Neural cell (in vitro differentiated cells): ENCODE measurements around the gene ACOX3. TPM values are rescaled to one million over a fixed set of nuclear protein-coding genes. Genes with fewer than 3 reads are reported as not detected.

Experiments
- H2AFZ ChIP-seq: fragments of 200-600, 300-800 bp; sonication (generic), shearing (Covaris generic); 2 replicates; pipeline ENCODE4 v1.6.0; 2014; ENCODE audit warnings: low read depth, mild to moderate bottlenecking, antibody characterized with exemption, low read length, moderate library complexity
- H3F3A ChIP-seq: fragments of 200-600 bp; shearing (Covaris generic); 2 replicates; pipeline ENCODE4 v1.6.1; 2016; ENCODE audit warnings: mild to moderate bottlenecking, moderate library complexity, mixed read lengths, antibody characterized with exemption, low read length; ENCODE audit not compliant: insufficient read depth, poor library complexity, severe bottlenecking
- H3K27ac ChIP-seq: fragments of 200-600, 300-800 bp; sonication (generic), shearing (Covaris generic); 2 replicates; pipeline ENCODE4 v1.5.1; 2014; ENCODE audit warnings: mild to moderate bottlenecking, low read length, moderate library complexity
- H3K27me3 ChIP-seq: fragments of 300-800, 200-600 bp; sonication (generic), shearing (Covaris generic); 2 replicates; pipeline ENCODE4 v1.6.0; 2014; ENCODE audit warnings: mild to moderate bottlenecking, low read depth, low read length, moderate library complexity; ENCODE audit not compliant: insufficient read depth
- H3K36me3 ChIP-seq: fragments of 300-800, 200-600 bp; sonication (generic), shearing (Covaris generic); 2 replicates; pipeline ENCODE4 v1.5.1; 2014; ENCODE audit warnings: mild to moderate bottlenecking, antibody characterized with exemption, low read length, moderate library complexity; ENCODE audit not compliant: insufficient read depth
- H3K4me2 ChIP-seq: fragments of 300-800, 200-600 bp; sonication (generic), shearing (Covaris generic); 2 replicates; pipeline ENCODE4 v1.6.0; 2014; ENCODE audit warnings: mild to moderate bottlenecking, low read length
- H3K4me3 ChIP-seq: fragments of 300-800, 200-600 bp; sonication (generic), shearing (Covaris generic); 2 replicates; pipeline ENCODE4 v1.5.1; 2014; ENCODE audit warnings: mild to moderate bottlenecking, low read length, moderate library complexity
- H3K79me2 ChIP-seq: fragments of 200-600 bp; shearing (Covaris generic); replicated peaks from 2 replicates; pipeline ENCODE4 v1.6.0; 2014; ENCODE audit warnings: mild to moderate bottlenecking, low read length, moderate library complexity; ENCODE audit not compliant: insufficient read depth
- H3K9ac ChIP-seq: fragments of 300-800, 200-600 bp; sonication (generic), shearing (Covaris generic); 2 replicates; pipeline ENCODE4 v1.6.1; 2016; ENCODE audit warnings: mild to moderate bottlenecking, low read length, mixed read lengths
- H3K9me2 ChIP-seq: fragments of 200-600 bp; shearing (Covaris generic); 2 replicates; pipeline ENCODE4 v1.6.1; 2016; ENCODE audit warnings: mild to moderate bottlenecking, low read length, mixed read lengths; ENCODE audit not compliant: insufficient read depth
- H3K9me3 ChIP-seq: fragments of 200-600, 300-800 bp; sonication (generic), shearing (Covaris generic); 2 replicates; pipeline ENCODE4 v1.6.1; 2016; ENCODE audit warnings: mild to moderate bottlenecking, mixed run types, low read length, moderate library complexity, mixed read lengths
- H4K20me1 ChIP-seq: fragments of 200-600 bp; shearing (Covaris generic); 2 replicates; pipeline ENCODE4 v1.6.1; 2016; ENCODE audit warnings: mild to moderate bottlenecking, mixed run types; ENCODE audit not compliant: insufficient read depth
- CTCF ChIP-seq: fragments of 450-650 bp; IDR thresholded peaks from 2 replicates; pipeline ENCODE4 v1.5.1; 2014; ENCODE audit warnings: antibody characterized with exemption, mild to moderate bottlenecking, moderate library complexity; ENCODE audit not compliant: poor library complexity, severe bottlenecking
- EP300 ChIP-seq: fragments of 450-650 bp; conservative IDR thresholded peaks from 2 replicates; pipeline ENCODE4 v1.6.1; 2014; ENCODE audit warnings: antibody characterized with exemption, mild to moderate bottlenecking, moderate library complexity; ENCODE audit not compliant: poor library complexity, severe bottlenecking
- EZH2 ChIP-seq: fragments of 200-600, 300-800 bp; shearing (Covaris generic), sonication (generic); IDR thresholded peaks from 2 replicates; pipeline ENCODE4 v1.6.1; 2014; ENCODE audit warnings: antibody characterized with exemption, low read length, borderline replicate concordance, mild to moderate bottlenecking; ENCODE audit not compliant: insufficient read depth, poor library complexity, severe bottlenecking
- MXI1 ChIP-seq: fragments of 450-650 bp; conservative IDR thresholded peaks from 2 replicates; pipeline ENCODE4 v1.6.1; 2014; ENCODE audit warnings: antibody characterized with exemption, mild to moderate bottlenecking; ENCODE audit not compliant: poor library complexity, severe bottlenecking
- POLR2AphosphoS5 ChIP-seq: IDR thresholded peaks from 2 replicates; pipeline ENCODE4 v1.6.1; 2012
- RAD21 ChIP-seq: fragments of 450-650 bp; conservative IDR thresholded peaks from 2 replicates; pipeline ENCODE4 v1.6.1; 2014; ENCODE audit warnings: antibody characterized with exemption, mild to moderate bottlenecking, moderate library complexity
- REST ChIP-seq: IDR thresholded peaks from 2 replicates; pipeline ENCODE4 v1.6.1; 2012; ENCODE audit warnings: borderline replicate concordance
- SMC3 ChIP-seq: fragments of 450-650 bp; conservative IDR thresholded peaks from 2 replicates; pipeline ENCODE4 v1.6.1; 2014; ENCODE audit warnings: antibody characterized with exemption, mild to moderate bottlenecking, moderate library complexity; ENCODE audit not compliant: poor library complexity
- TAF1 ChIP-seq: IDR thresholded peaks from 2 replicates; pipeline ENCODE4 v1.6.1; 2012; ENCODE audit warnings: low read depth
- polyA plus RNA-seq: library from polyadenylated mRNA; depleted of rRNA; stranded (reverse); fragments of >200 nt; gene quantifications from 2 replicates; pipeline ENCODE4 v1.2.3, GENCODE V29; 2014

Gene ACOX3
- polyA plus RNA-seq, 1 donor from 2014 or later, result 13.2 TPM

- Histone ChIP-seq H4K20me1 (no peaks in the 10 kb centered on the region), H3K27me3 (no peaks in the 10 kb centered on the region), H3F3A (no peaks in the 10 kb centered on the region), H3K79me2 (no peaks in the 10 kb centered on the region), H3K9ac (no peak overlapping the region), H3K36me3 (no peaks in the 10 kb centered on the region), H3K9me2 (no peaks in the 10 kb centered on the region), H3K4me3 (no peak overlapping the region), H3K9me3 (no peaks in the 10 kb centered on the region), H2AFZ (no peak overlapping the region), H3K27ac (no peak overlapping the region), H3K4me2 (no peak overlapping the region)
- no peak for TF ChIP-seq CTCF
Measured at GRCh38 chr4:8319731-8320385, 120.7 kb downstream of the ACOX3 start.

- TF ChIP-seq EZH2 (no peak), MXI1 (no peak), CTCF (no peak), POLR2AphosphoS5 (no peak), SMC3 (no peak), REST (no peak), TAF1 (no peak), RAD21 (no peak), EP300 (no peak)
- H3K9ac ChIP-seq, result no peak overlapping the region
- H3K27me3 ChIP-seq, result no peaks in the 10 kb centered on the region
- no peaks in the 10 kb centered on the region for H4K20me1 ChIP-seq
- no peak overlapping the region for H3K4me2 ChIP-seq
- H3K4me3 ChIP-seq, result no peak overlapping the region
- no peaks in the 10 kb centered on the region for H3K36me3 ChIP-seq
- H3K9me3 ChIP-seq, result no peaks in the 10 kb centered on the region
- no peak overlapping the region for H3K27ac ChIP-seq
- no peaks in the 10 kb centered on the region for H3K9me2 ChIP-seq
- H2AFZ ChIP-seq, result no peak overlapping the region
- H3K79me2 ChIP-seq, result no peaks in the 10 kb centered on the region
- H3F3A ChIP-seq, result no peaks in the 10 kb centered on the region
Measured at GRCh38 chr4:8319061-8319460, 121.5 kb downstream of the ACOX3 start.
